Heart left ventricle (tissue), 13 donors: ENCODE results near the gene TRAIP.

Experiments used
- POLR2A ChIP-seq, 2 donors: fragments of 450-650 bp; IDR thresholded peaks; one replicate each; pipeline ENCODE4 v1.6.1; 2017; ENCODE audit warnings: antibody characterized with exemption in 2 of 2, mild to moderate bottlenecking in 2 of 2, moderate library complexity in 2 of 2
- TF ChIP-seq, protein P1 (sequence below), 12 donors: fragments of 200-600 bp; sonication (generic) in 4 of 12; IDR thresholded peaks; one replicate each; pipeline versions ENCODE4 v1.5.0 to v1.8.0; 2018 to 2022; ENCODE audit warnings: antibody characterized with exemption in 12 of 12, mild to moderate bottlenecking in 5 of 12
- donor health status: ischemic (EF 13 %, LVEDD 7.1; RV severe dilation, severe dysfunction).
- donor health status: DM: no; HTN: yes; CAD: no.
- donor health status: DM: no; HTN: no; CAD: no.
- donor health status: ischemic (EF 25% LVEDD 6.9; RV normal size, moderate dysfunction).
- donor health status: ischemic (EF 25% LVEDD 5.7; RV mildly dilated, moderate dysfunction).
- donor health status: ischemic (EF 35%, LVEDD 5.7; RV mildly dilated, moderate dysfunction).
- donor health status: nonischemic (EF 11% LVEDD 7.7; RV severe dilation, severe dysfunction).
- donor health status: DM: yes; HTN: yes; CAD: no.
- donor health status: PGD.
- donor health status: ischemic (EF 29% LVEDD 5.4; RV normal size, mild dysfunction).
- donor health status: nonischemic (EF 23%, LVEDD 6.1; RV moderate dilation, normal function).

DNA sequence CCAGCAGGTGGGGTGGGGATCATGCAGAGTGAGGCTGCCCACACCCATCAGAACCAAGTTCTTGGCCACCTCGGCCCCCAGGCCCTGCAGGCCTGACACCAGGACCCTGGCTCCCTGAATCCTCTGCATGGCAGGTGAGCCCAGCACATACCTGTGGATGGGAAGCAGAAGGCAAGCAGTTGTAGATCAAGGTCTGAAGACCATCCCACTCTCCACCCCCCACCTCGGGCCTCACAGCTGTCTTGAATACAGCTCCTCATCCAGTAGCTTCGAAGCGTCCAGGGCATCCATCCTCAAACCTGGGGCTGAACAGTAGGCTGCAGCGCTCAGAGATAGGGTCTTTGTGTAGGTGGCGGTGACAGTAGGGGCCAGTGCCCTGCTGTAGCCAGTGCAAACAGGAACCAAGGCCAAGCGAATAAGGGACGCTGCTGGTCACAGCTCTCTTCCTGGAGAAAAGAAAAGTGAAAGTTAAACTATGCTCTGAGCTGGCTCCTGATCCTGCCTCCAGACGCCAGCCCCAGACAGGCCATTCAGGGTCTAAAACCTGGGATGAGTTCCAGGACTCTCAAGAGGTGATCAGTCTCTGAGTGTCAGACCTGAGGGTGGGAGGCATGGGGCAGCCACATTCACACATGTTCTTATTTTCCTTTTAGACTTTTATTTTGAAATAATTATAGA lies 42.7 kb downstream of the TRAIP start, which contains the start of gene UBA7:
- TF ChIP-seq, protein P1, sequence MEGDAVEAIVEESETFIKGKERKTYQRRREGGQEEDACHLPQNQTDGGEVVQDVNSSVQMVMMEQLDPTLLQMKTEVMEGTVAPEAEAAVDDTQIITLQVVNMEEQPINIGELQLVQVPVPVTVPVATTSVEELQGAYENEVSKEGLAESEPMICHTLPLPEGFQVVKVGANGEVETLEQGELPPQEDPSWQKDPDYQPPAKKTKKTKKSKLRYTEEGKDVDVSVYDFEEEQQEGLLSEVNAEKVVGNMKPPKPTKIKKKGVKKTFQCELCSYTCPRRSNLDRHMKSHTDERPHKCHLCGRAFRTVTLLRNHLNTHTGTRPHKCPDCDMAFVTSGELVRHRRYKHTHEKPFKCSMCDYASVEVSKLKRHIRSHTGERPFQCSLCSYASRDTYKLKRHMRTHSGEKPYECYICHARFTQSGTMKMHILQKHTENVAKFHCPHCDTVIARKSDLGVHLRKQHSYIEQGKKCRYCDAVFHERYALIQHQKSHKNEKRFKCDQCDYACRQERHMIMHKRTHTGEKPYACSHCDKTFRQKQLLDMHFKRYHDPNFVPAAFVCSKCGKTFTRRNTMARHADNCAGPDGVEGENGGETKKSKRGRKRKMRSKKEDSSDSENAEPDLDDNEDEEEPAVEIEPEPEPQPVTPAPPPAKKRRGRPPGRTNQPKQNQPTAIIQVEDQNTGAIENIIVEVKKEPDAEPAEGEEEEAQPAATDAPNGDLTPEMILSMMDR (IDR thresholded peaks at IDR 0.05): no peak
- no peak for TF ChIP-seq POLR2A (IDR thresholded peaks at IDR 0.05)
